Activated CD4-positive, alpha-beta T cell treated with anti-CD3 and anti-CD28 coated beads, Interleukin-2, amount 50 U/mL, for 24 hours (primary cell): ENCODE measurements around the gene CAPZB.

Source experiments
- DNase-seq, 2 donors: peaks; one replicate each; pipeline ENCODE4 v3.0.0-alpha.2; 2020; ENCODE audit warnings: low read depth in 1 of 2, low spot score in 1 of 2

CAPZB gene

DNA sequence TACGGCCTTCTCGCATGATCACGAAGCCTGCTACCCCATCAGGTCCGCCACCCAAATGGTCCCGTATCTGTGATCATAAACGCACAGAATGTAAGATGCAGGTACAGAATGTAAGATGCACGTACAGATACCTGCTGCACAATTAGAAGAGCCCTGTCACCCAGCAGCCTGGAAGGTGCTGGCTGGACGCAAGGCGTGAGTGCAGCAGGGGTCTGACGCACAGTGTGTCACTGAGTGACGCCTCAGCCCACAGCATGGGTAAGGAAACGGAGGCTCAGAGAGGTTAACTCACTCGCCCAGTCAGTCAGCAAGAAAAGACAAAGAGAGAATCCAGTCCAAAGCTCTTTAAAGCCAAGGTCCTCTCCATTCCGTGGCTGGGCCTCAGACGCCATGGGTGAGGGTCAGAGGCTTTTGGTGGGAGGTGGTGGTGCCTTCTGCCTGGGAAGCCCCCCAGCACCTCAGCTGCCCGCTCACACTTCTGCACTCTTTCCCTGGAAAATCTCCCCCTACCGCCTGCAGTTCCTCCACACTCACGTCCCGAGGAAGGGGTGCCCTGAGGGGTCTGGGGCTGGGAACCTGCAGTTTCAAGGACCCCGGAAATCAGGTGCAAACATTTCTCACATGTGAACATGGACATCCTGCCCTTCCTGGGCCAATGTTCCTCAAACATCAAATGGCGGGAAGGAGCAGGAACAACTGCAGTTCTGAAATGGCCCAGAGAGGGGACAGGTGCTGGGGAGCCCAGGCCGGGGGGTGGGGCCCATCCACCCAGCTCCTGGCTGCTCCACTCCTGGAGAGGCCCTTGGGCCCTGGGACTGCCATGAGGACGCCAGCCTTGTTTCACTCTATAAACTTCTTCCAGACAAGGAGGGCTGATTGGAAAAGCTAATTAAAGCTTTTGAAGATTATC lies 113.9 kb downstream of the CAPZB start:
- no peak for DNase-seq

DNA sequence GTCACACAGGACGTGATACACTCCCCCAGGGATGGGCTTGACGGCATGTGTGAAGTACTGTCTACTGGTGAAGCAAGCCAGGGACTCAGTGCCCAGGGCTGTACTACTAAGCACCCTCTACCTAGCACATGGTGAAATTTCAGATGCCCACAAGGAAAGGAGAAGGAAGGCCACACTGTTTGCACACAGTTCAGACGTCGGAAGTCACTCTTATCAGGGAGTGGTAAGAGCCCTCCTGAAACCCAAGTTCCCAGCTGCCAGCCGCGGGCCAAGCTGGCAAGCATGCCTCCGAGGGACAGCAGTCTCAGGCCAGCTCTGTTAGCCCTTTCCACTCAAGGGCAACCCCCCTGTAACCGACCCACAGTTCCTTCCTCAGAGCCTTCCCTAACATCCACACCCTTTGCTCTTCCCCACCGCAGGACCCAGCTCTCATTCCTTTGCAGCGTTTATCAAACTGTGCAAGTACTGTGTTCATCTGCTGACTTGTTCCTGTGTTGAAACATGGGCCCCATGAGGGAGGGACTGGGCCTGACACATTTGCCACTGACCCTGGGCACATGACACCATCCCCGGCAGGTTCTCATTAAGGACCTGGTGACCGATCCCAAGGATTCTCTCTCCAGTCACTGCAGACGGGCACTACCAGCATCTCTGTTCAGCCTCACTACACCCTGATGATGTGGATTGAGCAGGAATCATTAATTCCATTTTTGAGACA lies 114.7 kb downstream of the CAPZB start:
- DNase-seq, result no peak

DNA sequence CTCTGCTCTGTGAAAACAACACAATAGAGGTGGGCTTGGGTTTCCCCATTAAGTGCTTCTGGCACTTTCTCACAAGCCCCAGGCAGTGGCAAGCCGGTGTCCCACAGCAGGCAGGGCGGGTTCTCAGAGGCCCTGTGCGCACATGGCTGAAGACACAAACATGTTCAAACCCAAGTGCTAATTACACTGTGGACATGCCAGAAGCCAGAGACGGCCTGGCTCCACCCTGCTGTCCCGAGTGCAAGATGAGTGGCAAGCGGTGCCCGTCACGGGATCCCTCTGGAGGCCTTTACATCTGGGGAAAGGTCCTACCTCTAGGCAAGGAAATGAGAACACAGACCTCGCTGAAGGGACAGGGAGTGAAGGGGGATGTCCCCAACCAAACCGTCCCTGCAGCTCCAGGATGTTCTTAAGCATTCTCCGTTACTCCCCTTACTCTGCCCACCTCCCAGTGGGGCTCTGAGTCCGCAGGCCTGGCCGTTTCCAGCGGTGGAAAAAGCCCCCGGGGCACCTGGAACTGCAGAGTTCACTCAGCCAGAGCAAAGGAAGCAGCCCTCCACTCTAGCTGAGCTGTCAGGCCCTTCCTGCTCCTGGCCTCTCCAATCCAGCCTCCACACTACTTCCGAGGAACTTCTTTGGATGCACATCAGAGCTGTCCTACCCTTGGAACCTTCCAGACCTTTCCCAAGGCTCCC lies 115.8 kb downstream of the CAPZB start:
- no peak for DNase-seq

DNA sequence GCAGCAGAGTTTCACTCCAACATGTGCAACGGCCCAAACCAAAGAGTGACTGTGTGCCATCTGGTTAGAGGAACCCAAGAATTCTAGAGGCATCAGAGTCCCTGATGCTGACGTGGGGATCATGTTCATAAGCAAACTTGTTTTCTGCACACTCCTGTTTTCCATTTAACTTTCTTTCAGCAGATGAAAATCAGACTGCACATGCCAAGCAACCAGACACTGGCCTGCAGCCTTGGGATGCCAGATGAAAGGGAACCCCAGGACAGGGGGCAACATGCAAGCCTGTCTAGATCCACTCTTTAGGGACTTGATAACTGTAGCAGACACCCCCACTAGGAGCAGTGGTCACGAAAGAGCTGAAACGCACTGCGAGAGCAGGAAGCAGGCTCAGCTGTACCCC lies 116.4 kb downstream of the CAPZB start:
- DNase-seq, result no peak

DNA sequence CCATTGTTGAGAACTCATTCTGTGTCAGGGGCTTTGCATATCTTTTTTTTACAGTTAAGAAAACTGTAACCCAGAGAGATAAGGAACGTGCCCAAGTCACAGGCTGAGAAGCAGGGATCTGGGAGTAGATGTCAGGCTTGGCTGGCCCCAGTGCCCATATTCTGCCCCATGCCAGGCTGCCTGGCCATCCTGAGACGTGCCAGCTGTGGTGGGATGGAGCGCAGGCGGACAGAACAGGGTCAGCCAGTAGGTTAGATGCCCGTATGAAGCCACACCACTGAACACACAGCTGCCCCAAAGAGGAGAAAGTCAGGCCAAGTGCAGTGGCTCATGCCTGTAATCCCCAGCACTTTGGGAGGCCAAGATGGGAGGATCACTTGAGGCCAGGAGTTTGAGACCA lies 117.3 kb downstream of the CAPZB start:
- DNase-seq, result no peak

DNA sequence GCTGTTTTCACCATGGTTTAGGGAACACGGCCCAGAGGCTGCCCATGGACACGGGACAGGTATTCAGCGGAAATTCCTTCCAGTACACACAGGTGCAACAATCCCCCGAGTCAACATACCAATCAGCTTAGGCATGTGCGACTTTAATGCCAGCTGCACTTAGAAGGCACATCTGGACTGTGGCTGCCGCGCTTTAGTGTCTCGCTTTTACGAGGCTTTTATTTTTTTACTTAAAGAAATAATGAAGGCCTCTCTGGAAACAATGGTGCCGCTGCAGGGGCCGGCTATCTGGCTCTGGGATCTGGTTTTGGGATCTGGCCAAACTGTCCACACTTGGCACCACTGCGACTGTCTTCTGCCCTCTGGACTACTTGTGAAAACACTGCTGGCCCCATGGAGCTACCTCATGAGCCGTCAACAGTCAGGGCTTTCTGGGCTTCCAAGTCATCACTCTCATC lies 117.7 kb downstream of the CAPZB start:
- no peak for DNase-seq

DNA sequence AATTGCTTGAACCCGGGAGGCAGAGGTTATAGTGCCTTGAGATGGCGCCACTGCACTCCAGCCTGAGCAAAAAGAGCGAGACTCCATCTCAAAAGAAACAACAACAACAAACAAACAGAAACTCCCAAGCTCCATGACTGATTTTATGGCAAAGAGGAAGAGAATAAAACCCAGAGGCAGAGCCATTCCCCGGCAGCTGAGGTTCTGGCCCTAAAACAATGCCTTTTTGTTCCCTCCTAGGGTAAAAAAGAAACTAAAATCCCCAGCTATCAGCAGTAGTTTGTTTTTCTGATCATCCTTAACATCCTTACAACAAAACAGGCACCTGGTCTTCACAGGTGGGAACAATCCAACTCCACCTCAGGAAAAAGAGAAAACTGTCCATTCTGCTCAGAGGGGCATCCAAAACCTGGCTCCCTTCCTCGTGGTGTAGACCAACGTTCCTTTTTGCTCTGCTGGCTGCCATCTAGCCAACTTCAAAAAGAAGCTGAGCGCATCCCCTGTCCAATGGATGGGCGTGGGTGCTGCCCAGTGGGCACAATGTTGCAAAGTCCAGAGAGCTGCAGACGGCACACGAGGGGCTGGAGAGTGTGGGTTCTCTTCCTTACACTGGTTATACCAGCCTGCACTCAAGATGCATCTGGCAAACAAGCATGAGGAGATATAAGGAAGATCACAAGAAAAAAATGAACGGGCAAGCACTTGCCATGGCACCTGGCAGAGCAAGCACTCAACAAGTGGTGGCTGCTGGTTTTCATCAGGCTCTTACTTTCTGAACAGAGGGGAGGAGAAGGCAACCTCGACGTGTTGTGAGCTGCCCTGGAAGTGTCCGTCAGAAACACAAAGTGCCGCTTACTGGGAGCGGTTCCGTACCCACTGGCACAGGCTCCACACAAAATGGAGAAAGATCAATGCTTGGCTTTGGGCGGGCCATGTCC lies 118.5 kb downstream of the CAPZB start:
- DNase-seq, result no peak

DNA sequence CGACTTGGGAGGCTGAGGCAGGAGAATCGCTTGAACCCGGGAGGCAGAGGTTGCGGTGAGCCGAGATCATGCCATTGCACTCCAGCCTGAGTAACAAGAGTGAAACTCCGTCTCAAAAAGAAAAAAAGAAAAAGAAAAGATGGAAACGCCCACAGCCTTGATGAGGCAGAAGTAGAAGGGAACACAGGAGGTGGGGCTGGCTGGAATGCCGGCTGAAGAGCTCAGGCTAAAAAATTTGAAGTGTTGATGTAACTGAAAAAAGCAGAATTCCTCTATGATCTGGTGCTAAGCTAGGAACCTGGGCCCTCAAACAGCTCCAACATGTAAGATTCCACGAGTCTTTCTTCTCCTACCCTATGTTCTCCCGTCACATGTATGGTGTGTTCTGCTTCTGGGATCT lies 119.6 kb downstream of the CAPZB start:
- DNase-seq, result no peak

DNA sequence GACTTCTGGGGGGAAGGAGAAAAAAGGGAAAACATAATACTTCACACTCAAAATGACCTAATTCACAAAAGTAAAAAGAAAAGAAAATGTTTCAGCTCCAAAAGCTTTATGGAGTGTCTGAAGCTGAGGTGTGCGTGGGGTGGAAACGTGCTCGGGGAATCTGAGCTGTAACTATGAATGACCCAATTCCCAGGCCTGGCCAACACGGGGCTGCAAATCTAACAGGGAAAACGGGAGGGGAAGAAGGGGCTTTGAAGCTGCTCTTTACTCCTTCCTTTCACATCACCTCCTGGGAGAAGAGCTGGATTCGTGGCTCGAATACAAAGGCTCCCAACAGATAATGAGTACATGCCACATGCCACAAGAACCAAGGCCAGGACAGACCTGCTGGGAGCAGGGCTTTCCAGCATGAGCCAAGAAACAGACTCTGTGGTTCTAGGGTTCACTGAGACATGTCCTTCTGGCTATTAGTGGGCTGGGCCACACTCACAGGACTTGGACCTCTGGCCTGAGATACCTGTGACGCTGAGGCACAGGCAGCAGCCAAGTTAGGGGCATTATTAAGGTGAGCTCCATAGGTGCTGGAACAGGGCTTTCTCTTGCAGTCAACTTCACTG lies 121.7 kb downstream of the CAPZB start:
- DNase-seq, result no peak

DNA sequence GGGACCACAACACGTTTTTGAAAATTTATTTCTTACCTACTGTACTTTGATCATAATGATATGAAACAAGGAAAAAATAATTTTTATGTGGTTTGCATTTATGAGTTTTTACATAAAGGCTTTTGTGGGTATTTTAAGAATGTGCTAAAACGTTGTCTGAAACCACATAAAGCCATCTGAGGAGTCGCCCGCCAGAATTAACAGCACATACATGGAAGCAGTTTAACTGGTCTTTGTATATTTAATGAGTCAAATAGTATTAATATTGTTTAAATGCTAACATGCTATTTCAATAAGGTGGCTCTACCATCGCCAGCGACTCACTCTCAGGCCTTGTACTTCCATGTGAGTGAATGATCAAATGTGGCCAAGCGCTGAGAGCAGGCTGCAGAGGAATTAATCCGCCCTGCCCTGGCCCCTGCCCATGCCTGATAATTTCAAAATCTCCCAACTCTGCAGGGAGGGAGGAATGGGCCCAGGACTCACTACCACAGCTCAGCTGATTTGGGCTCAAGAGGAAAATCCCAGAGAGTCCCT lies 123.7 kb downstream of the CAPZB start:
- no peak for DNase-seq

DNA sequence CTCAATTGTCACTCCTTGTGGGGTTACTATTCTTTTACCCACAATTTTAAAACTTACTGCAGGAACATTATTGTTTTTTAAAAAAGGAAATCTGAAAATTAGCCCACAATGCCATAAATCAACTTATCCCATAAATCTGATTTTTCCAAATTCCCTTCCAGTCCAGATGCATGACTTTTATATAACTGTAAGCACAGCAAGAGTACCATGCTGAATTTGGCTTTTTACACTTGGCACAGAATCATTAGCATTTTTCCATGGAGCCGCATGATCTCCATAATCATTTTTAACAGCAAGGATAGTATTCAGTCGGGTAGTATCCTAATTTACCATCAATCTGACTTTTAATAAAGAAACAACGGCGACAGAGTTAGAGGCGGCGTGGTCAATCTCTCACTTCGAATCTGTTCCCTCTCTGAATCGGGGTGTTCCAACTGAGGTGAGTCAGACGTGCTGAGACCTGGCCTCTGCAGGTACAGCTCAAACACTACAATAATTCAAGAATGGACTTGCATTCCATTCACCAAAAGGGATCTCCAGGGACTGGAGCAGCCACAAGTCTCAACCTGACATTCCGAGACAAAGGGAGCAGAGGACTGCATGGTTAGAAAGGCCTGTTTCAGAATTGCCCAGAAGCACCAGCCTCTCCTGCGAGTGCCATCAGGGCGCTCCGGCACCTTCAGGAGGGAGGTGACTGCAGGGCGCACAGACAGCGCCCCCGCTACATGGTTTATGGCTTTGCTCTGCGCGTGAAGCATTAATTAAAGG lies 124.3 kb downstream of the CAPZB start:
- DNase-seq, result no peak

DNA sequence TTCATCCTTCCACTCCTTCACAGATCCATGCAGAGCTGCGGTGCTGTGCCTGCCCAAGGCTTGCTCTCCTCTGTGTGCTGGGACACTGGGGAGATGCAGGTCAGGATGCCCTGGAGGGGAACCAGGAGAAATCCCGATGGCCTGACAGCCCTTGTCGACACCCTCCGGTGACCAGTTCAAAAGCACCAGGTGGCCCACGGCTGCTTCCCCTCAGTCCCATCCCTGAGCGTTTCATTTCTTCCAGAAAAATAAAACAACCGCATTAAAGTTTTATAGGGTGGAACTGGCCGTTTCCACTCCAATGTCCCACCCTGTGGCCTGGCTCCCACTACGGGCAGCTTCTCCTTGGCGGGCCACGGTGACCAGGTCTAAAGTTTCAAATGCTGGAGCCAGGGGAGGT lies 124.9 kb downstream of the CAPZB start:
- DNase-seq, result no peak

DNA sequence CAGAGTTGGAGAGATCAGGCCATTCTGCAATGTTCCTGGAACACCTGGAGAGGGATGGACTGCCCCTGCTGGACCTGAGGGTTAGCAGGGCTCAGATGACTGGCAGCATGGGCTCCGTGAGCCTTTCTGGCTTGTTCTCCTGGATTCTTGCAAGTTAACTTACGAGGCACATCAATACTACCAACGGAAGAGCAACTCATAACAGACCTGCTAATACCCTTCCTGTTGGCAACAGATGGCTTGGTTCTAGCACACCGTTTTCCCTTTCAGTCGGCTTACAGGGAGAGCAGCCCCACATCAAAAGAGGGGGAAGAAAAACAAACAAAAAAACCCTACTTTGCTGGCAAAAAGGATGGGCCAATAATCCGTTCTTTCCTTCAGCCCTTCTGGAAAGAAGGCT lies 125.3 kb downstream of the CAPZB start:
- DNase-seq, result no peak

DNA sequence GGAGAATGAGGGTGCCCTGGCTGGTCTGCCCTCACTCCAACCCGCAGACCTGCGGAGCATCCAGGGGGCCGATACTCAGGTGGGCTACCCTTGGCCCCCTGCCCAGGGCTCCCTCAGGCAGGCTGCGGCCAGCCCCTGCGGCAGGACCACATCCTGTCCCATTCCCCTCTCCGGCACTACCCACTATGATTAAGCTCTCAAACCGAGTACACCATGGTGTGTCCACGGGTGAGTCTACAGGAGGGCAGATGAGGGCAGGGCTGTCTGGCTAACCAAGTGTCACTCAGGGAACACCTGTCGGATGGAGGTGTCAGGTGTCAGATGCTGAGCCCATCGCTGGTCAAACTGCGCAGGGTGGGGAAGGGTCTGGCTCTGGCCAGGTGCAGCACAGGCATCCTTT lies 126.0 kb downstream of the CAPZB start:
- no peak for DNase-seq

DNA sequence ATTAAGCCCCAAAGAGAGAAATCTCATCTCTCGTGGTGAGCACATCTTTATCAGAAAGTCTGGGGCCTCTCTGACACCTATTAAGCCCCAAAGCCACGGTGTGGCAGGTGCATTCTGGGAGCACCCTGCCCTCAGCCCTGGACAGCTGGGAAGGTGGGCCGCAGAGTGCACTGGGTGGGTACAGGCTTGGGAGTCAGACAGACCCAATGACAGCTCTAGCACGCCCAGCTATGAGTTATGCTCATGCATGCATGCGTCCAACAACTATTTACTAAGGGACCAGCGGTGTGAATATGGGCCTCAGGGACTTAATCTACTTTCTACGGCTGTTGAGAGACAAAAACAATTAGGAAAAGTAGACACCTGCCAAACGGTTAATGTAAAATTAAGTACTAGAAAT lies 126.6 kb downstream of the CAPZB start:
- no peak for DNase-seq

DNA sequence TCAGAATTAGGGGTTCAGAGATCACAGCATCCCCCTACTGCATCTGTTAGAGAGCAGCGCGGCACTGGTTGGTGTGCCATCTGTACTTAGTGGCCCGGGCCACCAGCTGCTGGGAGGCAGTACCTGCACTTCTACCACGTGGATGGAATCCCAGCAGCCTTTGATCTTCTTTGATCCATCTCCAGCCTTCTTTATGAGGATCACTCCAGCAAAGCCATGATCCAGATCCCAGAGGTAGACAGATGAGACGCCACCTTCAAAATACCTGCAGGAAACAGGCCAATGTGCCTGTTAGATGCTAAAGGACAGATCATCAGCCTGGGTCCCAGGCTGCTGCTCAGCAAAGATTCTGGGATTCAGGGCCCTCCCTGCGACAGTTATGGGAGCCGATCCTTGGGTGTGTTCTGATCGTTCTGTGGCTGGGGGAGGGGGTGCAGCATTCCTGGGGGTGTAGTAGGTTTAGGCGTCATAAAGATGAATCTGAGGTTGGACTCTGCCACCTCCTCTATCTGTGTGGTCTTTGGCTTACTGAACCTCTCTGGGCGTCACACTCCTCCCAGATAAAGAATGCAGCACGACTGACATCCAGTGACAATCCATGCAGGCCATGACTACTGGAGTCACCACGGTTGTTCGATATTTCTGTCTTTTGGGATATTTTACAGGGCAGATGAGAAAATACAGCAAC lies 127.9 kb downstream of the CAPZB start:
- DNase-seq, result no peak

DNA sequence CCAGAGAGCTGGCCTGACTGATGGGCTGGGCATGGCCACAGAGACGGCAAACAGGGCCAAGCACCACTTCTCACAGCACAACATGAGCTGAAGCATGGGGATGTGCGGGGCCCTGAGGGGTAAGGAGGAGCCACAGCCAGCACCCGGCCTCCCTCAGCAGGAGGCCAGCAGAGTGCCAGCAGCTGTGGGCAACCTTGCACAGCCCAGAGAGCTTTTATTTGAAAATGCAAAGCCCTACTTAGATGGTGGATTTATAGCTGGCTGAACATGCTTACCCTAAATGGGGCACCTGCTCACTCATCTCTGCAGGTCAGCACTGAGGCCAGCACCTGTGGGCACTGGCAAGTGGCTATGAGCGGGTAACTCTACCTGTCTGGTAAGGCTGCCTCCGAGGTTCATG lies 129.1 kb downstream of the CAPZB start:
- no peak for DNase-seq

DNA sequence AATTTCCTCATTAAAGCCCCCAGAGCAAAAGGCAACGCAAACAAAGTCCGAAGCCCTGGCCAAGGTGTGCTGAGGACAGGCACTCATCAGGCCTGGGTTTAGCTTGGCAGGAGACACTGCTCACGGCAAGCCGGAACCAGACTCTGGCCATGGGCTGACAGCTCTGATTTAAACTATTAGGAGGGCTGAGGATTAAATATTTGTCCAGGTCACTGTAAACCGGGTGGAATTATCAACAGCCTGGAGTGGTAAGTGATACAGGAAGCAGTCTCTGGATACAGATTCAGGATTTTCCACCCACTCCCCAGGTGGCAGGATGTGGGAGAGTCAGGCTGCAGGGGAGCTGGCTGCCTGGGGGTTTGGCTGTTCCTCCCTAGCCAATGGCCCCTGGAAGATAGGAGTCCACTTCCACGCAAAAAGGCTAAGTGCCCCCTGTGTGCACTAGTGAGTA lies 130.8 kb downstream of the CAPZB start:
- no peak for DNase-seq

DNA sequence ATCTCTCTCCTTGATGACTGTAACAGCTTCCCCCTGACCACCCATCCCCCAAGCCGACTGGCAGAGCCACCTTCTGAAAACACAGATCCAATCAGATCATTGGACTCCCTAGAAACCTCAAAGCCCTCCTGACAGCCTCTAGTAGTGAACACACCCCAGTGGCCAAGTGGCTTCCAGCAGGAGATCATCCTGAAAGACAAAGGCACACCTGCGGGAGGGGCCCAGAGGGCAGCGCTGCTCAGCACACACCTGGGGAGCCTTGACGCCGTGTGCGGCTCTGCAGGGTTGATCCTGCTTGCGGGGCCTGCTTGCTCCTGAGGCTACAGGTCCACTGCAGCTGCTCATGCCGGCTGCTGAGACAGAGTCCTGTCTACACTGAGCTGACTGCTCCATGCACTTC lies 131.7 kb downstream of the CAPZB start:
- no peak for DNase-seq
